HG03354 (cell line): Measurements from ENCODE around the gene AKAP6.

Experiments used
- ATAC-seq: cut with Tn5 transposase; IDR thresholded peaks from one replicate; pipeline ENCODE4 v1.9.1; 2021; ENCODE audit warnings: mild to moderate bottlenecking; ENCODE audit not compliant: unreplicated experiment, poor library complexity, severe bottlenecking

Gene AKAP6

DNA sequence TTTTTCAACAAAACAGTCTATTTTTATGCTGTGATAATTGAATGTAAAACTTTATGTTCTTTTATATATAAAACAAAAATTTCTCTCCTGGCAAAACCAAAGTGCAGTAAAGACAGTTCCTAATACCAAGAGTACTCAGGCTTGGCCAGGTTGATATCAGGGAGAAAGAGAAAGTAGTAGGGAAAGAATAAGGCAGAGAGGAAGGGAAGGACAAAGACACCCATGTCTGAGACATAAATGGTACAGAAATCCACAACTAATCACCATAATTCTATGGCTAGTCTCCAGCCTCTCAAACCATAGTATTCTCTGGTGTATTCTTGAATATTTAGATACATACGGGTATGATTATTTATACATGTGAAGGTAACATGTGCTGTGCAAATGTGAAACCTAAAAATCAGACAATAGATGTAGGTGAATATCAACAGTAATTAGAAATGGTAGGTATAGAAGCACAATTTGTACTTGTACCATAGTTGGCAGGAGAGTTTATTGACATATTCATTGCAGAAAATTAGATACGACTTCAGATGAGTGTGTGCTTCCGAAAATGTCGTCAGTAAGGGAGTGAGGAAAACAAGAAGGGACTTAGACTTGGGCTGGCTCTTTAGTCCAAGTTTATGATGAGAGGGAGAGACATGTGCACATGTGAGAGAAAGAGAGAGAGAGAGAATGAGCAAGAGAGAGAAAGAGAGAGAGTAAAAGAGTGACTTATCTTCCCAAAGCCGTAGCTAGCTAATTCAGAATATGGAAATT lies 378.8 kb downstream of the AKAP6 start:
- no peak for ATAC-seq

GRCh38 chr14:32709027-32709426 lies 379.9 kb downstream of the AKAP6 start:
- ATAC-seq = no peak

DNA sequence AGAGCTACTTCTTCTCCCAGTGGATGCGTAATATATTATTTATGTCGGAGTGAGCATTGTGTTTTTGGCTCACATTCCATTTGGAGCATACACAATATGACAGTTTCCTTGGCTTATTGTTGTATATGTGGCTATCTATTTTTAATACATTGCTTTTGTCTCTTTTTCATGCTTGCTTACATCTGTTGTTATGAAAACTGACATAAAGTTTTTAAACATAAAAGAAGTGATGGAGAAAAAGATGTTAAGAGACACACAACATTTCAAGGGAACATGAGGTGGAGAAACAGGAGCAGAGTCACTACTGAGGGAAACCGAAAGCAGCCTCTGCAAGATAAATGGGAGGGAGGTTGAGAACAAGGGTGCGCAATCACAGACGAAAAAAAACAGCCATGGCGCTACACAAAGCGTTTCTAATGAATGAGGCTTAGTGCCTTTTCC lies 381.2 kb downstream of the AKAP6 start:
- no peak for ATAC-seq

DNA sequence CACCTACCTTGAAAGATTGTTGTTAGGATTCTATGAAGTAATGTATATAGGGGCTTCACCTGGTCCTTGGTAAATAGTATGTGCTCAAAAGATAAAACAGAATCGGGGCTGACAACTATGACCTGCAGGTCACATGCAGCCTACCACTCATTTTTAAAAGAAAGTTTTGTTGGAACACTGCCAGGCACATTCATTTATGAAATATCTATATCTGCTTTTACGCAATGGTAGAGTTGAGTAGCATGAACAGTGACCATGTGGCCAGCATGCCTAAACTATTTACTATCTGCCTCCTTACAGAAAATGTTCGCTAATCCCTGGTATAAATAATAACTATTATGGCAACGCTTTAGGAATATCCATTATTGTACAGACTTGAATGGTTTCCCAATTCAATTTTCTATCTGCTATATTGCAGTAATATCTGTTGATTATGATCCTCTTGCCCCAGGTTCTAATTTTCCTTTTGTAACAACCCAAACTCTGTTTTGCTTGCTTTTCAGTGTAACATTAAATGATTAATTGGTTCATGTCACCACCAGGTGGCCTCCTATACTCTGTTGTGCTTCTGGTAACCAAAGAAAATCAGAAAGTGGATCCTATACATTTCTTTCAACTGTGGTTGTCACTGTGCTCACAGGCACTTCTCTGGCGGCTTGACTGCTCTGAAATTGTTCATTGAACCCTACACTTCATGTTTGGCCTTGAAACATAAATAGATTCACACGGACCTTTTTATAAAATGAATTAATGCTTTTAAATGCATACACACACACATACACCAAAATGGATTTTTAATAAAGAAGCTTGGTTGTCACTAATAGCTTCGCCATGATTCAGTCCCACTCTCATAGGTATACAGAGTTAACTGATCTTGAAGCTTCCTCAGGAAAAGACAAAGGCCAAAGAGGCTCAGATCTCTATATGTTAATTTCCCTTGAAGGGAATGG lies 381.9 kb downstream of the AKAP6 start:
- ATAC-seq = peak; percentile 76

DNA sequence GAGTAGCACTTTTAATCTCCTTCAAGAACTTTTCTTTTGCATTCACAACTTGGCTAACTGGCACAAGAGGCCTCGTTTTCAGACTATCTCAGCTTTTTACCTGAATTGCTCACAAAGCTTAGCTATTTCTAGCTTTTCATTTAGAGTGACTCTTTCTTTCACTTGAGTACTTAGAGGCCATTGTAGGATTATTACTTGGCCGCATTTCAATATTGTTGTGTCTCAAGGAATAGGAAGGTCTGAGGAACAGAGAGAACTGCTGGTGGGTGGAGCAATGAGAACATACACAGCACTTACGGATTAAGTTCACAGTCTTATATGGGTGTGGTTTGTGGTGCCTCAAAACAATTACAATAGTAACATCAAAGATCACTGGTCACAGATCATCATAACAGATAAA lies 384.8 kb downstream of the AKAP6 start:
- ATAC-seq = no peak

- no peak for ATAC-seq
Measured at GRCh38 chr14:32719601-32720000, 390.5 kb downstream of the AKAP6 start.

DNA sequence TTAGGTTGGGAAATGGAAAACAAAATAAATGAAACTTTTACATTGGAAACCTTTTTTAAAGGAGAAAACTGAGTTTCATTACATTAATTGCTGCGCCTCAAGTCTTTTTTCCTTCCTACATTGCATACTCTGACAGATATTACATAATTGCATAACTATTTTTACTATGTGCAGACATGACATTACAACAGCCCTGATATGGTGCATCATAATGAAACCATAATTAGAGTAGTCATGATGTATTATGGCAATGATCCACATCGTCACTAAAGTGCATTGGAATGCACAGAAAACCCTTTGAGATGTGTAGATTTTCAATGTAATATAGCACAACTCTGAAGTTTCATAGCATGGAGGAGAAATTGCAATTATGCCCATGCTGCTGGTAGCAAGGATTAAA lies 391.8 kb downstream of the AKAP6 start:
- no peak for ATAC-seq

DNA sequence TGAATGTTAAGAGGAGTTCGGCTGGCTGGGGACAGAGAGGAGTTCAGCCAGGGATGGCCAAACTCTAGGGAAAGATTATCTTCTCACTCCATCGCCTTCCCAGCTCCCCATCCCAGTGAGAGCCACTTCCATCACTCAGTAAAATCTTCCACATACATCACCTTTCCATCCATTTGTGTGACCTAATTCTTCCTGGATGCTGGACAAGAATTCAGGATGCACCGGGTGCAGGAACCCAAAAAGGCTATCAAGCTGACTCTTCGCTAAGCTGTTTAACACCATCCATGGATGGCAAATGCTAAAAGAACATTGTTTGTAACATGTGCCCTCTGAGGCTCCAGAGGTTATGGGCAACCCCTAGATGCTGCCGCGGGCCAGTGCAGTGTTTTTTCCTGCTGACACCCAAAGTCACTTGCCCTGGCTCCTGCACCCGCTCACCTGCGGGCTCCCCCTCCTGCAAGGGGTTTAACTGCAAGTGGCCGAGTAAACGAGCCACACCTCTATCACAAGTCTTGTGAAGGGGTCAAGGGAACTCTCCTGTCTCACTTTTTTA lies 393.6 kb downstream of the AKAP6 start:
- ATAC-seq = no peak

- ATAC-seq = no peak
Measured at GRCh38 chr14:32724867-32725471, 395.9 kb downstream of the AKAP6 start.

DNA sequence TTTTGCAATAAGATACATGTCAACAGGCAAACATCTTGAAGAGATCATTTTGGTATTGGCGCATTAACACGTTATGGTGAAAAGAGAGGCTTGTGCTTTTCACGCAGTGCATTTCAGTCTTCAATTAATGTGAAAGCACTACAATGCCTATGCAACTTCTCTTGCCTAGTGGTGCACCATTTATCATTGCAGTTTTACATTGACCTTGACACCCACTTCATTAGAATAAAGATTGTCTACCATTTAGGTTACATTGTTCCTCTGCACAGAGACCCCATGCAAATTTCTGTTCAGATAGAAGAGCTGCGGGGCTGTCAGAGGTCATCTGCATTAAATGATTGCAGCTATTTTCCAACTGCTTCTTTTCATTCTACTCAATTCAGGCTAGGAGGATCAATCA lies 397.4 kb downstream of the AKAP6 start:
- ATAC-seq = no peak

- no peak for ATAC-seq
Measured at GRCh38 chr14:32727832-32728231, 398.7 kb downstream of the AKAP6 start.

DNA sequence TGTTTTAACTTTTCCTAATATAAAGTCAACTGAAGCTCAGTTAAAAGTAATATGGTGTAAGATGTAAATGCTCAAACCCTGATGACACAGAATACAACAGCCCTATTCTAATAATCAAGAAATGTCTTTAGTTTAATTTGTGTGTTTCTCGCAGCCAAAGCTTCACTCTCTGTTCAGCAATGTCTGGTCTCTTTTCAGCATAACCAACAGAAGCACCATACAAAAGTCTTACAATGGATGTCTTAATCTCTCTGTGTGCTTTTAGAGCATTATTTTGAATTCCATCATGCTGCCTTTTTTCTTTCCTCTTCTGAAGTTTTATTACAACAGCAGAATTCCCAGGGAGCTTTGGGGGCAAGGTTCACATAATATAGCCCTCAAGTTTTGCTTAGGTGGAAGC lies 399.4 kb downstream of the AKAP6 start:
- ATAC-seq = no peak

DNA sequence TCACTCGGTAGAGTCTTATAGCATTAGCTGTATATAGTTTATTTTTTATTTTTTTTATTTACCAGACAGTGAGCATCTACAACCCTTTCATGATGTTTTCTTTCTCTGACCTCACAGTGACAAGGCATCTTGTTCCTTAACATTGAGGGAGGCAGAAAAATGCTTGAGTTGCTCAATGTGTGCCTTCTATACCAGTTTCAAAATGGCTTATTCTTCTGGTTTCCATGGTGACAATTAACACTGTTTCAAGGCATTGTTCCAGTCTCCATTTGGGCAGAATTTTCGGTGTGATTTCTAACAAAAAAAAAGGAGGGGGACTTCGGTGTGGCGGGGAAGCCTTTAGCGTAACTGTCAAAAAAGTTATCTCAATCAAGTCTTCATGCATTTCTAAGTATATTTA lies 399.9 kb downstream of the AKAP6 start:
- no peak for ATAC-seq

DNA sequence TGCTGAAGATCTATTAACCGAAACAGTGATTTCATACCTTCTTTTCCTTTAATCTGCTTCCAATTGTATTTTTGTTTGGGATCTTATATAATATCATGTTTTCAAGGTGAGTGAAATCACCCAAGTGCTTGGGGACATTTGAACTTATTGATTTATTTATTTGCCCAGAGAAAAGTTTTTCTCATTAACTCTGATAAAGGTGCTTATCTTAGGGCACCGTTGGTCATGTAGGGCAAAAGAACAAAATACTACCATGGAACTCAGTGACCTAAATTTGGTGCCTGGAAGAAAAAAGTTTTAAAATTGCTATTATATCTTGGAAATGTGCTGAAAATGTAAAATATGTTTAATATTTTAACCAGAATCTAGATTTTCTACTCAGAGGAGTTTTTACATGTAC lies 402.2 kb downstream of the AKAP6 start:
- no peak for ATAC-seq

DNA sequence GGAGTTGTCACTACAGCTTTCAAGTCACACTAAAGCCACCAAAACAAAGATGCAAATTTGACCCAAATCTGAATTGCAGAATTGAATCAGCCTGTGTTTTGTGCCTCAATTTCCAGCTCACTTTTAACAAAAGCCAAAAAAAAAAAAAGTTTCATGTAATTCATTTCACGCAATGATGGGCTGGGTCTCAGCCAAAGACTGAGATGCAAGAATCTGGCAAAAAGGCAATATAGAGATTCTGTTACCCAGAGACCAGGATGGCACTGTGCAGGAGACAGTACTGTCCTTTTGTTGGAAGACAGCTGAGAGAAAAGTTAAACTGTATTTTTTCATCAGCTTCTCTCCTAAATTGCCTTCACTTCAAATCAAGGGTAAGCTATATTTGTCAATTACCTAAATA lies 403.9 kb downstream of the AKAP6 start:
- no peak for ATAC-seq

GRCh38 chr14:32734261-32734660 lies 405.2 kb downstream of the AKAP6 start:
- no peak for ATAC-seq

DNA sequence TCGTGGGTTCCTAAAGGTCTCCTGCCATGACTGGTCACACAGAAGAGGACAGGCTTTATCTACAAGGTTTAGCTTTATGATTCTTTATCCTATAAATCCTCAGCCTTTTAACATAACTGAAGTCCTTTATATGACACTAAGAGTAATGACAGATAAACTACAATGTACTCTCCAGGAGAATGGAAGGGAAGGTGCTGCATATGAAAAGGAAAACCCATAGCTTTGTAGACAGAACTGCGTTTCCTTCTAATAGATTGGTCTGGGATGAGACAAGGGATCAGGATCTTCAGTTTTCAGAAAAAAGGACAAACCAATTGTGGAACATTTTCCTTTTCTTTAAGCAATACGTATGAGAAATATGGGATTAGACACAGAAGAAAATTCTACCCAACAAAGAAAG lies 408.5 kb downstream of the AKAP6 start:
- ATAC-seq = no peak

- ATAC-seq = no peak
Measured at GRCh38 chr14:32738206-32738871, 409.2 kb downstream of the AKAP6 start.

DNA sequence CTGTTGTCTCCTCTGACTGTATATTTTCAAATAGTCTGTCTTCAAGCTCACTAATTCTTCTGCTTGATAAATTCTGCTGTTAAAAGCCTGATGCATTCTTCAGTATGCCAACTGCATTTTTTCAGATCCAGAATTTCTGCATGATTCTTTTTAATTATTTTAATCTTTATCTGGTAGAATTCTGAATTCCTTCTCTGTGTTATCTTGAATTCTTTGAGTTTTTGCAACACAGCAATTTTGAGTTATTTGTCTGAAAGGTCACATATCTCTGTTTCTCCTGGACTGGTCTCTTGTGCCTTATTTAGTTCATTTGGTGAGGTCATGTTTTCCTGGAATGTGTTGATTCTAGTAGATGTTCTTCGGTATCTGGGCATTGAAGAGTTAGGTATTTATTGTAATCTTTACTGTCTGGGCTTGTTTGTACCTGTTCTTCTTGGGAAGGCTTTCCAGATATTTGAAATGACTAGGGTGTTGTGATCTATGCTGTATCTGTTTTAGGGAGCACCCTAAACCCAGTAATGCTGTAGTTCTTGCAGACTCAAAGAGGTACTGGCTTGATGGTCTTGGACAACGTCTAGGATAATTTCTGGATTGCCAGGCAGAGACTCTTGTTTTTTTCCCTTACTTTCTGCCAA lies 415.8 kb downstream of the AKAP6 start:
- ATAC-seq = no peak
